Endothelial cell of umbilical vein (primary cell): ENCODE measurements around the gene SIX1. TPM values are rescaled to one million over a fixed set of nuclear protein-coding genes. Genes with fewer than 3 reads are reported as not detected.

ENCODE experiments used
- BruUV-seq: library from RNA; stranded (reverse); fragments of 400-500 nt; replicated peaks from 2 replicates; lab custom pipeline; 2021; lab: Mats Ljungman, UMichigan
- CTCF ChIA-PET: fragments of 300-600, 350-600 bp; sonication (Branson Sonifier 250); formaldehyde crosslinking; loops from one replicate; lab custom pipeline; 2021; ENCODE audit warnings: antibody characterized with exemption, inconsistent platforms; lab: Charles Lee
- POLR2A ChIA-PET: fragments of 300-600, 350-600 bp; sonication (Branson Sonifier 250); formaldehyde crosslinking; loops from one replicate; lab custom pipeline; 2021; ENCODE audit warnings: antibody characterized with exemption, inconsistent platforms; lab: Charles Lee
- DNase-seq: peaks from one replicate; pipeline ENCODE4 v3.0.0-alpha.2; 2011; ENCODE audit warnings: low read depth, low spot score
- FAIRE-seq: peaks from 2 replicates; lab custom pipeline; 2011; peaks lifted over from hg19 to GRCh38; lab: Jason Lieb, UNC
- H2AFZ ChIP-seq: 2 replicates; pipeline ENCODE4 v1.6.0; 2012; ENCODE audit warnings: low read depth, low read length, control low read depth, inconsistent platforms
- H3K27ac ChIP-seq: 2 replicates; pipeline ENCODE4 v1.5.1; 2011; ENCODE audit warnings: low read depth, mild to moderate bottlenecking, control low read depth, low read length, moderate library complexity; ENCODE audit not compliant: insufficient read depth
- H3K27me3 ChIP-seq, 2 experiments: 2 replicates each; pipeline versions ENCODE4 v1.6.0 to v1.6.1; 2011; ENCODE audit warnings: low read length in 2 of 2, mixed read lengths in 1 of 2; ENCODE audit not compliant: control insufficient read depth in 2 of 2, insufficient read depth in 2 of 2
- H3K36me3 ChIP-seq, 2 experiments: 2 replicates in 1 of 2; 3 replicates in 1 of 2; pipeline ENCODE4 v1.5.1; 2011; ENCODE audit warnings: low read length in 2 of 2, mild to moderate bottlenecking in 1 of 2, moderate library complexity in 1 of 2; ENCODE audit not compliant: control insufficient read depth in 2 of 2, insufficient read depth in 2 of 2; ENCODE audit errors: extremely low read depth in 1 of 2
- H3K4me1 ChIP-seq: 3 replicates; pipeline ENCODE4 v1.5.1; 2011; ENCODE audit warnings: mild to moderate bottlenecking, low read length; ENCODE audit not compliant: control insufficient read depth, insufficient read depth; ENCODE audit errors: extremely low read depth
- H3K4me2 ChIP-seq: 2 replicates; pipeline ENCODE4 v1.6.1; 2011; ENCODE audit warnings: low read length, control low read depth, mixed read lengths; ENCODE audit not compliant: insufficient read depth
- H3K4me3 ChIP-seq, 3 experiments: fragments of 200-600 bp in 1 of 3; sonication (generic), shearing (Covaris generic) in 1 of 3; replicated peaks in 1 of 3; 2 replicates each; pipeline ENCODE4 v1.5.1; 2011 to 2016; ENCODE audit warnings: control low read depth in 3 of 3, low read length in 3 of 3, mild to moderate bottlenecking in 2 of 3, inconsistent platforms in 1 of 3, low read depth in 1 of 3, moderate library complexity in 1 of 3; ENCODE audit not compliant: insufficient read depth in 1 of 3
- H3K79me2 ChIP-seq: 2 replicates; pipeline ENCODE4 v1.6.0; 2012; ENCODE audit warnings: low read length, inconsistent platforms; ENCODE audit not compliant: control insufficient read depth, insufficient read depth
- H3K9ac ChIP-seq: replicated peaks from 2 replicates; pipeline ENCODE3; 2011; ENCODE audit warnings: low read length, control low read depth; ENCODE audit not compliant: insufficient read depth; ENCODE audit errors: extremely low read depth
- H3K9me1 ChIP-seq: replicated peaks from 3 replicates; pipeline ENCODE4 v1.6.0; 2011; ENCODE audit warnings: mild to moderate bottlenecking, low read length; ENCODE audit not compliant: control insufficient read depth, insufficient read depth; ENCODE audit errors: extremely low read depth
- H3K9me3 ChIP-seq: replicated peaks from 2 replicates; pipeline ENCODE4 v1.5.1; 2012; ENCODE audit warnings: low read length, inconsistent platforms; ENCODE audit not compliant: control insufficient read depth, insufficient read depth
- H4K20me1 ChIP-seq: replicated peaks from 2 replicates; pipeline ENCODE3; 2011; ENCODE audit warnings: mild to moderate bottlenecking, low read length; ENCODE audit not compliant: control insufficient read depth, insufficient read depth; ENCODE audit errors: extremely low read depth
- EZH2 ChIP-seq: IDR thresholded peaks from 2 replicates; pipeline ENCODE4 v1.6.1; 2012; ENCODE audit warnings: borderline replicate concordance, low read depth, mild to moderate bottlenecking, moderate library complexity, low read length, inconsistent platforms; ENCODE audit not compliant: severe bottlenecking
- FOS ChIP-seq: IDR thresholded peaks from 2 replicates; pipeline ENCODE4 v1.6.1; 2011; ENCODE audit warnings: mild to moderate bottlenecking, low read length, moderate library complexity, borderline replicate concordance; ENCODE audit not compliant: insufficient read depth
- GATA2 ChIP-seq: IDR thresholded peaks from 2 replicates; pipeline ENCODE4 v1.7.0; 2011; ENCODE audit warnings: low read depth, mild to moderate bottlenecking, moderate library complexity, mixed read lengths, low read length; ENCODE audit not compliant: insufficient read length, insufficient read depth
- JUN ChIP-seq: IDR thresholded peaks from 2 replicates; pipeline ENCODE4 v1.6.1; 2011; ENCODE audit warnings: borderline replicate concordance, low read depth; ENCODE audit not compliant: insufficient read length, insufficient read depth
- MYC ChIP-seq: IDR thresholded peaks from one replicate; pipeline ENCODE4 v1.6.1; 2011; ENCODE audit warnings: mild to moderate bottlenecking, low read depth, low read length
- POLR2A ChIP-seq: IDR thresholded peaks from 2 replicates; pipeline ENCODE4 v1.6.1; 2012; ENCODE audit warnings: low read depth, mild to moderate bottlenecking, control low read depth, low read length
- POLR2AphosphoS5 ChIP-seq: IDR thresholded peaks from 2 replicates; pipeline ENCODE4 v1.6.1; 2012; ENCODE audit warnings: low read depth, mild to moderate bottlenecking, control low read depth, low read length, moderate library complexity; ENCODE audit not compliant: insufficient read depth
- dilution Hi-C: fragments of 300-500 bp; cut with MboI; formaldehyde crosslinking; loops from one replicate; pipeline ENCODE4 v1.15.0; 2019; ENCODE audit warnings: low sequenced_read_pairs; ENCODE audit not compliant: extremely low pct_ligation_motif_present
- intact Hi-C: fragments of 100-400 bp; cut with micrococcal nuclease; formaldehyde crosslinking; loops from one replicate; pipeline ENCODE4 v1.10.0; 2022
- polyA plus RNA-seq, 4 experiments: library from polyadenylated mRNA; depleted of rRNA in 3 of 4; stranded (reverse) in 3 of 4; unstranded in 1 of 4; fragments of >200 nt; gene quantifications; 2 replicates each; pipeline versions ENCODE4 v1.2.1 to v1.2.3, GENCODE V29; 2011 to 2012; ENCODE audit warnings: missing spikeins in 1 of 4
- total RNA-seq: library from RNA; stranded (reverse); gene quantifications from 2 replicates; pipeline ENCODE4 v1.2.3, GENCODE V29; 2021
- TF ChIP-seq, protein P1 (sequence below), 2 donors: IDR thresholded peaks; 1 replicate in 1 of 2; 2 replicates in 1 of 2; pipeline ENCODE4 v1.5.1; 2011; ENCODE audit warnings: low read length in 2 of 2, mild to moderate bottlenecking in 2 of 2, moderate library complexity in 2 of 2, control low read depth in 1 of 2, inconsistent platforms in 1 of 2, low read depth in 1 of 2; ENCODE audit not compliant: insufficient read depth in 1 of 2; ENCODE audit errors: extremely low read depth in 1 of 2
- TF ChIP-seq, protein P2 (sequence below): IDR thresholded peaks from 2 replicates; pipeline ENCODE4 v1.6.1; 2011; ENCODE audit not compliant: insufficient read depth, insufficient read length

SIX1 gene
- total and polyA plus RNA-seq, 2 donors (not counting 3 experiments of a cell fraction or from before 2014, with no cell fraction given) = 0.40 to 0.55 TPM

GRCh38 chr14:60643463-60644314 is 5.6 kb downstream of the SIX1 start:
- ChIA-PET CTCF (interaction anchor here (0.7 to 3.9 kb wide), 4 partner anchors 12 to 788 kb away, joined by 3 to 24 read pairs (median 4); no protein-coding TSS in a partner anchor), POLR2A (no interaction called here)
- Histone ChIP-seq H3K4me3 (no peak overlapping the region), H3K27me3 (peaks cover 79 to 100% of the 10 kb centered on the region in 2 experiments), H3K4me2 (no peak overlapping the region), H2AFZ (no peak overlapping the region), H3K9me3 (no peaks in the 10 kb centered on the region), H3K9ac (no peak overlapping the region), H3K27ac (no peak overlapping the region), H3K4me1 (peaks cover 21% of the 10 kb centered on the region), H3K9me1 (no peaks in the 10 kb centered on the region), H3K36me3 (no peaks in the 10 kb centered on the region), H3K79me2 (no peaks in the 10 kb centered on the region), H4K20me1 (peaks cover 2% of the 10 kb centered on the region)
- dilution Hi-C loops = loop anchor here (25.0 kb wide), 2 partner anchors 394 to 619 kb away; no protein-coding TSS in a partner anchor
- intact Hi-C loops = no loop called here
- TF ChIP-seq JUN = no peak
- TF ChIP-seq, protein P1, sequence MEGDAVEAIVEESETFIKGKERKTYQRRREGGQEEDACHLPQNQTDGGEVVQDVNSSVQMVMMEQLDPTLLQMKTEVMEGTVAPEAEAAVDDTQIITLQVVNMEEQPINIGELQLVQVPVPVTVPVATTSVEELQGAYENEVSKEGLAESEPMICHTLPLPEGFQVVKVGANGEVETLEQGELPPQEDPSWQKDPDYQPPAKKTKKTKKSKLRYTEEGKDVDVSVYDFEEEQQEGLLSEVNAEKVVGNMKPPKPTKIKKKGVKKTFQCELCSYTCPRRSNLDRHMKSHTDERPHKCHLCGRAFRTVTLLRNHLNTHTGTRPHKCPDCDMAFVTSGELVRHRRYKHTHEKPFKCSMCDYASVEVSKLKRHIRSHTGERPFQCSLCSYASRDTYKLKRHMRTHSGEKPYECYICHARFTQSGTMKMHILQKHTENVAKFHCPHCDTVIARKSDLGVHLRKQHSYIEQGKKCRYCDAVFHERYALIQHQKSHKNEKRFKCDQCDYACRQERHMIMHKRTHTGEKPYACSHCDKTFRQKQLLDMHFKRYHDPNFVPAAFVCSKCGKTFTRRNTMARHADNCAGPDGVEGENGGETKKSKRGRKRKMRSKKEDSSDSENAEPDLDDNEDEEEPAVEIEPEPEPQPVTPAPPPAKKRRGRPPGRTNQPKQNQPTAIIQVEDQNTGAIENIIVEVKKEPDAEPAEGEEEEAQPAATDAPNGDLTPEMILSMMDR (IDR thresholded peaks at IDR 0.05; ENCODE audit: extremely low read depth in 1 of 2, insufficient read depth in 1 of 2, low read depth in 1 of 2, low read length in 2 of 2) = no peak
- no peak for TF ChIP-seq POLR2A
- no peak for TF ChIP-seq EZH2
- TF ChIP-seq POLR2AphosphoS5 = no peak
- no peak for TF ChIP-seq MYC
- no peak for TF ChIP-seq FOS
- TF ChIP-seq GATA2 = no peak
- TF ChIP-seq, protein P2, sequence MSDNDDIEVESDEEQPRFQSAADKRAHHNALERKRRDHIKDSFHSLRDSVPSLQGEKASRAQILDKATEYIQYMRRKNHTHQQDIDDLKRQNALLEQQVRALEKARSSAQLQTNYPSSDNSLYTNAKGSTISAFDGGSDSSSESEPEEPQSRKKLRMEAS = no peak
- no TSS peak for BruUV-seq
- FAIRE-seq (peak; percentile 74), DNase-seq (no peak)
